Natural killer cell (primary cell): ENCODE measurements around the gene MTG1. TPM values are rescaled to one million over a fixed set of nuclear protein-coding genes. Genes with fewer than 3 reads are reported as not detected.

ENCODE experiments used
- ATAC-seq, 3 donors: fragments of 150-1000 bp in 2 of 3; fragments of 200-7000 bp in 1 of 3; cut with Tn5 transposase; 1 replicate in 1 of 3; 2 replicates in 2 of 3; pipeline ENCODE4 v1.10.0; 2021; ENCODE audit warnings: mild to moderate bottlenecking in 2 of 3, moderate library complexity in 2 of 3
- DNase-seq, 2 donors: peaks; one replicate each; pipeline versions ENCODE4 v3.0.0 to v3.0.0-alpha.2; 2013 to 2021; ENCODE audit warnings: mixed read lengths in 1 of 2
- H3K27ac ChIP-seq: one replicate; pipeline ENCODE4 v1.5.1; 2013; ENCODE audit warnings: mild to moderate bottlenecking, low read length
- H3K27me3 ChIP-seq: one replicate; pipeline ENCODE4 v1.6.1; 2013; ENCODE audit warnings: low read length; ENCODE audit not compliant: control insufficient read depth, insufficient read depth
- H3K36me3 ChIP-seq: one replicate; pipeline ENCODE4 v1.6.1; 2013; ENCODE audit warnings: low read length; ENCODE audit not compliant: control insufficient read depth, insufficient read depth
- H3K4me1 ChIP-seq: one replicate; pipeline ENCODE4 v1.6.1; 2013; ENCODE audit warnings: low read length; ENCODE audit not compliant: control insufficient read depth, insufficient read depth
- H3K4me3 ChIP-seq: one replicate; pipeline ENCODE4 v1.5.1; 2013; ENCODE audit warnings: low read length
- H3K9me3 ChIP-seq: one replicate; pipeline ENCODE4 v1.6.1; 2013; ENCODE audit warnings: low read length; ENCODE audit not compliant: control insufficient read depth, insufficient read depth
- H3K27ac Mint-ChIP-seq, 2 donors: one replicate each; pipeline ENCODE4 v1.8.0; 2022; ENCODE audit warnings: mild to moderate bottlenecking in 2 of 2, mixed read lengths in 2 of 2, moderate library complexity in 1 of 2
- H3K27me3 Mint-ChIP-seq, 2 donors: one replicate each; pipeline ENCODE4 v1.8.0; 2022; ENCODE audit warnings: low read depth in 2 of 2, mixed read lengths in 2 of 2
- H3K36me3 Mint-ChIP-seq: one replicate; pipeline ENCODE4 v1.8.0; 2022; ENCODE audit warnings: mixed read lengths
- H3K4me1 Mint-ChIP-seq, 2 donors: one replicate each; pipeline ENCODE4 v1.8.0; 2022; ENCODE audit warnings: mixed read lengths in 2 of 2
- H3K4me3 Mint-ChIP-seq: one replicate; pipeline ENCODE4 v1.8.0; 2022; ENCODE audit warnings: mild to moderate bottlenecking, moderate library complexity, mixed read lengths
- H3K9me3 Mint-ChIP-seq, 2 donors: one replicate each; pipeline ENCODE4 v1.8.0; 2022; ENCODE audit warnings: mixed read lengths in 2 of 2
- WGBS: methylation state at CpG from one replicate; pipeline ENCODE4 v1.1.7; 2013; ENCODE audit warnings: missing lambda C conversion rate; ENCODE audit not compliant: insufficient coverage; 5-methylcytosine and 5-hydroxymethylcytosine counted together
- intact Hi-C: fragments of 100-400 bp; cut with micrococcal nuclease; formaldehyde crosslinking; loops from one replicate; pipeline ENCODE4 v1.14.2; 2022
- total RNA-seq, 4 donors: library from RNA; stranded (reverse); fragments of 120-200 nt in 1 of 4; gene quantifications; one replicate each; pipeline versions ENCODE4 v1.2.3 to v1.2.4, GENCODE V29; 2013 to 2022
- TF ChIP-seq, protein P1 (sequence below): fragments of 200-600 bp; IDR thresholded peaks from one replicate; pipeline ENCODE4 v1.8.0; 2022; ENCODE audit warnings: antibody characterized with exemption

Gene MTG1
- total RNA-seq, 3 donors from 2014 or later (not counting 1 experiment from before 2014, with no cell fraction given): 64.3 to 76.3 (median 67.1) TPM

DNA sequence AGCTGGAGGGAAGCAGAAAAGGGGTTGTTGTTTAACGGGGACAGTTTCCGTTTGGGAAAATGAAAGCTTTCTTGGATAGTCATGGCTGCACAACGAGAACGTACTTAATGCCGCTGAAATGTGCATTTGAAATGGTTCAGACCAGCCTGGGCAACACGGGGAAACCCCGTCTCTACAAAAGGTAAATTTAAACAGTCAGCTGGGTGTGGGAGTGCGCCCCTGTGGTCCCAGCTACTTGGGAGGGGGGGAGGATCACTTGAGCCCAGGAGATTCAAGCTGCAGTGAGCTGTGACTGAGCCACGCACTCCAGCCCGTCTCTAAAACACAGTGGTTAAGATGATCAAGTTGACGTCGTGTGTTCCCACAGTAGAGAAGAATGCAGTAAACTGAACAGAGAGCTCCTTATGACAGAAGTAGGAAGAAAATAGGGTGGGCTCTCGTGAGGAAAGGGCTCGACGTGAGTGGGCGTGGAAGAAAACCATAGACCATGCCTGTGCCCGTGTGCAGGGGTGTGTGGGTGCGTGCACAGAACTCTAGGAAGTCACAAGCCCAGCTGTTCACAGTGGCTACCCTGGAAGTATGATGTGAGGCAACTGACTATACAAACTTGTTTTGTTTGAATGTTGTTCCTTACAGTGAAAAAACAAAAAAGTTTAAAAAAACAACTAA, 32.0 kb upstream of the MTG1 start:
- Mint-ChIP-seq H3K27ac (no peak overlapping the region), H3K4me1 (no peaks in the 10 kb centered on the region), H3K9me3 (no peaks in the 10 kb centered on the region), H3K27me3 (no peaks in the 10 kb centered on the region), H3K36me3 (no peaks in the 10 kb centered on the region), H3K4me3 (no peak overlapping the region)
- WGBS: 70% methylated on average over 18 of the region's 18 CpGs
- Histone ChIP-seq H3K4me3 (no peak overlapping the region), H3K27me3 (no peaks in the 10 kb centered on the region), H3K9me3 (no peaks in the 10 kb centered on the region), H3K36me3 (peaks cover 22% of the 10 kb centered on the region), H3K4me1 (peaks cover 4% of the 10 kb centered on the region), H3K27ac (no peak overlapping the region)
- no peak for ATAC-seq
- intact Hi-C loops: no loop called here
- TF ChIP-seq, protein P1, sequence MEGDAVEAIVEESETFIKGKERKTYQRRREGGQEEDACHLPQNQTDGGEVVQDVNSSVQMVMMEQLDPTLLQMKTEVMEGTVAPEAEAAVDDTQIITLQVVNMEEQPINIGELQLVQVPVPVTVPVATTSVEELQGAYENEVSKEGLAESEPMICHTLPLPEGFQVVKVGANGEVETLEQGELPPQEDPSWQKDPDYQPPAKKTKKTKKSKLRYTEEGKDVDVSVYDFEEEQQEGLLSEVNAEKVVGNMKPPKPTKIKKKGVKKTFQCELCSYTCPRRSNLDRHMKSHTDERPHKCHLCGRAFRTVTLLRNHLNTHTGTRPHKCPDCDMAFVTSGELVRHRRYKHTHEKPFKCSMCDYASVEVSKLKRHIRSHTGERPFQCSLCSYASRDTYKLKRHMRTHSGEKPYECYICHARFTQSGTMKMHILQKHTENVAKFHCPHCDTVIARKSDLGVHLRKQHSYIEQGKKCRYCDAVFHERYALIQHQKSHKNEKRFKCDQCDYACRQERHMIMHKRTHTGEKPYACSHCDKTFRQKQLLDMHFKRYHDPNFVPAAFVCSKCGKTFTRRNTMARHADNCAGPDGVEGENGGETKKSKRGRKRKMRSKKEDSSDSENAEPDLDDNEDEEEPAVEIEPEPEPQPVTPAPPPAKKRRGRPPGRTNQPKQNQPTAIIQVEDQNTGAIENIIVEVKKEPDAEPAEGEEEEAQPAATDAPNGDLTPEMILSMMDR: no peak
- no peak for DNase-seq

DNA sequence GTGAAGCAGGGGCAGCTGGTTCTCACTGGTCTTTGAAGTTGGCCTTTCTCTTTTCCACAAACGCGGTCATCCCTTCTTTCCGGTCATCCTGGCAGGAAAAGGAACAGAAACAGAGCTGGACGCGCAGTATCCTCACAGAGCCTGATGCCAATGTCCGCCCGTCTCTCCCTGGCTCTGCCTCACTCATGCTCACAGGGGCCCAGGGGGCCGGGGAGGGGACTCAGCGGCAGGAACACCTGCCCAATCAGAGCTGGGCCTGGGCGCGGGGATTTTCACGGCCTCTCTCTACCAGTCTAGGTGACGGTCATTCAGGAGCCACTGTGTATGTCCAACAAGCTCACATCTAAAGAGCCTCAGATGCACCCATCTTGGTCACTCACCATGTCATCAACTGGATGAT, 31.1 kb upstream of the MTG1 start:
- Mint-ChIP-seq H3K4me1 (no peaks in the 10 kb centered on the region), H3K36me3 (no peaks in the 10 kb centered on the region), H3K27me3 (no peaks in the 10 kb centered on the region), H3K4me3 (no peak overlapping the region), H3K9me3 (no peaks in the 10 kb centered on the region), H3K27ac (no peak overlapping the region)
- Histone ChIP-seq H3K27ac (no peak overlapping the region), H3K36me3 (peaks cover 23% of the 10 kb centered on the region), H3K4me3 (no peak overlapping the region), H3K4me1 (no peaks in the 10 kb centered on the region), H3K9me3 (no peaks in the 10 kb centered on the region), H3K27me3 (no peaks in the 10 kb centered on the region)
- intact Hi-C loops: no loop called here
- ATAC-seq (no peak), DNase-seq (no peak)
- TF ChIP-seq, protein P1: no peak
- 95% methylated on average over 13 of the region's 13 CpGs for WGBS

DNA sequence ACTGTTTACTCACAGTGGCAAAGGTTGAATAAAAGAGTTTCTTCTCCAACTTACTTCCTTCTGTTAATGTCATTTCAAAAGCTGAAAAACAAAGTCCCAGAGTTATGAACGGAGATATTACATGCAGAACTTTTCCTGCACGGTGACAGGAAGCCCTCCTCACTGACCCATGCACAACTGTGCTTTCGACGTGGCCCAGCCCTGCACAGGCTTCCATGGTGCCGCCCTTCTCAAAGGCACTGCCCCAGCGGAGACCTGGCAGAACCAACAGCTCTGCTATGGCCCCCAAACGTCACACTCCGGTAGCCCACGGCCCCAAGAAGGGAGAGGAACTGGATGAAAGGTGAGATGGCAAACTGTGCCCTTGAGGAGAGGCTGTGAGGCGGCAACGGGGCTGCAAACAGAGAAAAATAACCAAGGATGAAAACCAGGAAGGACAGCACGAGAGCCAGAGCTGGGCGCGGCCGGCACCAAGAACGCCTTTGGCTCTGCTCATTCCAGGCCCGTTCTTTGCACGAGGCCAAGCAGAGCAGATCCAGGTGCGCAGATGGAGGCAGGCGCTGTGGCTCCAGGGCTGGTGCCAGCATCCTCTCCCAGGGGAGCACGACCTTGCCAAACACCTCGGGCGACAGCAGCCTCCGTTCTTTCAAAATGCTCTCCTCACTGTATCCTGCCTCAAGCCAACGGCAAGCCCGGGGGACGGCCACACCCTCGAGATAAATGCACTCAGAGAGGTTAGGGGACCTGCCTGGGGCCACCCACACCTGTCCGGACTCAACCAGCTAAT, 29.1 kb upstream of the MTG1 start:
- no peaks in the 10 kb centered on the region for H3K9me3 Mint-ChIP-seq
- 94% methylated on average over 28 of the region's 29 CpGs for WGBS
- TF ChIP-seq, protein P1: no peak
- no peak overlapping the region for H3K27ac Mint-ChIP-seq
- Histone ChIP-seq H3K36me3 (peaks cover 36% of the 10 kb centered on the region), H3K4me3 (no peak overlapping the region), H3K27me3 (no peaks in the 10 kb centered on the region), H3K27ac (no peak overlapping the region), H3K9me3 (no peaks in the 10 kb centered on the region), H3K4me1 (no peaks in the 10 kb centered on the region)
- no peaks in the 10 kb centered on the region for H3K4me1 Mint-ChIP-seq
- ATAC-seq (no peak), DNase-seq (no peak)
- no peaks in the 10 kb centered on the region for H3K27me3 Mint-ChIP-seq
- H3K4me3 Mint-ChIP-seq: no peak overlapping the region
- no peaks in the 10 kb centered on the region for H3K36me3 Mint-ChIP-seq
- intact Hi-C loops: no loop called here
